Motor neuron (in vitro differentiated cells): ENCODE results near the gene SBF2. TPM values are rescaled to one million over a fixed set of nuclear protein-coding genes. Genes with fewer than 3 reads are reported as not detected.

Experiments
- ATAC-seq, 8 experiments: fragments of 200-7000 bp; cut with Tn5 transposase; replicated peaks in 6 of 8; 2 replicates each; pipeline ENCODE4 v1.8.0; 2021; ENCODE audit warnings: mild to moderate bottlenecking in 8 of 8, moderate library complexity in 8 of 8
- H3K27ac ChIP-seq, 2 donors: fragments of 250-450 bp; sonication (Bioruptor Pico); 2 replicates each; pipeline ENCODE4 v1.9.0; 2021; ENCODE audit warnings: antibody characterized with exemption in 2 of 2, mild to moderate bottlenecking in 2 of 2, moderate library complexity in 1 of 2
- H3K4me1 ChIP-seq, 2 donors: fragments of 250-450 bp; sonication (Bioruptor Pico); replicated peaks in 1 of 2; 2 replicates each; pipeline ENCODE4 v1.6.1; 2021; ENCODE audit warnings: antibody characterized with exemption in 2 of 2, mild to moderate bottlenecking in 2 of 2, moderate library complexity in 1 of 2
- H3K4me3 ChIP-seq, 5 donors: fragments of 250-450 bp; sonication (Bioruptor Pico); 2 replicates each; pipeline ENCODE4 v1.9.0; 2021; ENCODE audit warnings: antibody characterized with exemption in 5 of 5, mild to moderate bottlenecking in 5 of 5, moderate library complexity in 4 of 5
- WGBS, 10 experiments: fragments of 450-650 bp; shearing (Covaris generic); methylation state at CpG; one replicate each; pipeline ENCODE4 v1.0.0; 2022; 5-methylcytosine and 5-hydroxymethylcytosine counted together
- in situ Hi-C, 9 experiments: fragments of 400-800 bp; cut with MboI; loops; one replicate each; pipeline ENCODE4 v1.15.0; 2021; ENCODE audit warnings: low sequenced_read_pairs in 9 of 9, low pct_unique_long_range_greater_than_20kb in 2 of 9; ENCODE audit not compliant: unreplicated experiment in 9 of 9
- total RNA-seq, 8 experiments: library from RNA; unstranded; fragments of 300-600 nt; gene quantifications; 2 replicates each; pipeline versions ENCODE4 v1.2.3 to v1.2.4, GENCODE V29; 2022

The SBF2 gene
- total RNA-seq, 8 experiments from 2014 or later = 31.8 to 66.3 (median 44.6) TPM

GRCh38 chr11:10288881-10289764 is 4.9 kb downstream of the SBF2 start:
- no peak for ATAC-seq
- H3K4me3 ChIP-seq = no peak overlapping the region
- in situ Hi-C loops = loop anchor here in 1 of 9 experiments (25.0 kb wide), 1 partner anchor 527 kb away; no protein-coding TSS in a partner anchor
- no peak overlapping the region for H3K27ac ChIP-seq
- 100% methylated on average over 2 to 8 of the region's 24 CpGs; no CpG with 5 or more reads in 8 of the 10 experiments for WGBS, 10 experiments
- H3K4me1 ChIP-seq = peaks cover 0 to 4% of the 10 kb centered on the region in 2 donors

- in situ Hi-C loops = loop anchor here in 1 of 9 experiments (25.0 kb wide), 1 partner anchor 526 kb away; no protein-coding TSS in a partner anchor
- H3K4me3 ChIP-seq = no peak overlapping the region
- 90 to 100% (median 95%) methylated on average over 1 to 8 of the region's 9 CpGs; no CpG with 5 or more reads in 2 of the 10 experiments for WGBS, 10 experiments
- H3K27ac ChIP-seq = no peak overlapping the region
- no peak for ATAC-seq
- peaks cover 0 to 4% of the 10 kb centered on the region in 2 donors for H3K4me1 ChIP-seq
These were observed 6.0 kb downstream of the SBF2 start for GRCh38 chr11:10287766-10288715.

- no peaks in the 10 kb centered on the region for H3K4me1 ChIP-seq
- no peak overlapping the region for H3K4me3 ChIP-seq
- no peak overlapping the region for H3K27ac ChIP-seq
- in situ Hi-C loops = loop anchor here in 1 of 9 experiments (25.0 kb wide), 1 partner anchor 525 kb away; no protein-coding TSS in a partner anchor
- 58 to 100% (median 100%) methylated on average over 1 to 3 of the region's 3 CpGs; no CpG with 5 or more reads in 2 of the 10 experiments for WGBS, 10 experiments
- no peak for ATAC-seq
These were observed 6.9 kb downstream of the SBF2 start for GRCh38 chr11:10287140-10287539.

GRCh38 chr11:10285148-10285802 is 8.7 kb downstream of the SBF2 start:
- H3K27ac ChIP-seq = no peak overlapping the region
- in situ Hi-C loops = loop anchor here in 1 of 9 experiments (25.0 kb wide), 1 partner anchor 523 kb away; no protein-coding TSS in a partner anchor

GRCh38 chr11:10283991-10284390 is 10.0 kb downstream of the SBF2 start:
- Histone ChIP-seq H3K4me3 (no peak overlapping the region), H3K4me1 (no peaks in the 10 kb centered on the region), H3K27ac (no peak overlapping the region)
- no peak for ATAC-seq
- in situ Hi-C loops = loop anchor here in 1 of 9 experiments (25.0 kb wide), 1 partner anchor 522 kb away; no protein-coding TSS in a partner anchor
- 25 to 100% (median 83%) methylated on average over 1 of the region's 1 CpG; no CpG with 5 or more reads in 4 of the 10 experiments for WGBS, 10 experiments

More at GRCh38 chr11:10285148-10285802, 8.7 kb downstream of the SBF2 start:
- peak in 3 of 8 experiments; percentile 90 to 94 (median 94) for ATAC-seq
- Histone ChIP-seq H3K4me3 (no peak overlapping the region), H3K4me1 (no peaks in the 10 kb centered on the region)
- 60 to 95% (median 90%) methylated on average over 1 to 4 of the region's 4 CpGs; no CpG with 5 or more reads in 2 of the 10 experiments for WGBS, 10 experiments

GRCh38 chr11:10282117-10282516 is 11.9 kb downstream of the SBF2 start:
- Histone ChIP-seq H3K4me3 (no peak overlapping the region), H3K4me1 (no peaks in the 10 kb centered on the region), H3K27ac (no peak overlapping the region)
- no peak for ATAC-seq
- in situ Hi-C loops = loop anchor here in 1 of 9 experiments (25.0 kb wide), 1 partner anchor 520 kb away; no protein-coding TSS in a partner anchor

DNA sequence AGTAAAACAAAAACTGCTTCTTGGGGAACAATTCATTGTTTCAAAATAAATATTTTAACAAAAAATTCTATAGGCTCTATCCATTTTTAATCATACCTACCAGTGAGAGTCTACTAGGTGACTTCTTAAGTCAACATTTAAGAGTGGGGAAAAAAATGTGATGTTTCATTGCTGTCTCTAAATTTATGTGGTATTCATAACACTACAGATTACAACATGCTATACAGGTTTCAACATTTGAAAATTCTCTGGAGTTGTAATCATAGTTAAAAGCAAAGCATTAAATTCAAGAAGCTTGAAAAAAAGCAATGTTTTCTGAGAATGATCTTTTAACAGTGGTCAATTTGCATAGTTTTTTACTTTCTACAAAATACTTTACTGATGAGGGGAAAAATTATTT is 18.3 kb downstream of the SBF2 start:
- in situ Hi-C loops = loop anchor here in 1 of 9 experiments (25.0 kb wide), 1 partner anchor 513 kb away; no protein-coding TSS in a partner anchor
- ATAC-seq = no peak
- H3K27ac ChIP-seq = no peak overlapping the region
- H3K4me1 ChIP-seq = no peaks in the 10 kb centered on the region
- H3K4me3 ChIP-seq = no peak overlapping the region

DNA sequence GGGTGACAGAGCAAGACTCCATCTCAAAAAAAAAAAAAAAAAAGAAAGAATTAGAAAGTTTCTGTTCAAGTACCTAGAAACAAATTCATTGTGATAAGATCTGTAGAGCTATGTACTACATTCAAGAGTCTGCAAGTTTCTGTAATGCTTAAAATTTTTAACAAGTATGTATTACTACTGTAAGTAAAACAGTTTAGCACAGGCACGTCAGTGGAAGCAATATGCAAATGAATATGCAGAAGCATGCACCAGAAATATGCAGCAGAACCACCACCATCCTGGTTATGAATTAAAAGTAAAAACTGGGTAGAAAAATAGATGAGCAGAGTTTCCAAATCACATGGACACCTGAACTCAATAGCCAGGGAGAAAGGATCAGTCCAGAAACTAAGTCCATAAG is 19.3 kb downstream of the SBF2 start:
- peak in 3 of 8 experiments; percentile 85 to 94 (median 93) for ATAC-seq

GRCh38 chr11:10273738-10274137 is 20.3 kb downstream of the SBF2 start:
- H3K4me3 ChIP-seq = no peak overlapping the region
- no peaks in the 10 kb centered on the region for H3K4me1 ChIP-seq
- in situ Hi-C loops = no loop called here
- ATAC-seq = no peak
- H3K27ac ChIP-seq = no peak overlapping the region

More for the DNA sequence above, 19.3 kb downstream of the SBF2 start:
- in situ Hi-C loops = loop anchor here in 1 of 9 experiments (25.0 kb wide), 1 partner anchor 512 kb away; no protein-coding TSS in a partner anchor
- 0 to 100% (median 67%) methylated on average over 1 of the region's 1 CpG; no CpG with 5 or more reads in 1 of the 10 experiments for WGBS, 10 experiments
- no peak overlapping the region for H3K27ac ChIP-seq
- no peak overlapping the region for H3K4me3 ChIP-seq
- no peaks in the 10 kb centered on the region for H3K4me1 ChIP-seq

- in situ Hi-C loops = no loop called here
- WGBS, 10 experiments = 81 to 100% (median 92%) methylated on average over 1 to 5 of the region's 11 CpGs; no CpG with 5 or more reads in 5 of the 10 experiments
- no peak for ATAC-seq
- Histone ChIP-seq H3K27ac (no peak overlapping the region), H3K4me1 (no peaks in the 10 kb centered on the region), H3K4me3 (no peak overlapping the region)
These were observed 21.9 kb downstream of the SBF2 start for GRCh38 chr11:10272132-10272531.

GRCh38 chr11:10268746-10269488 is 25.1 kb downstream of the SBF2 start:
- Histone ChIP-seq H3K4me3 (no peak overlapping the region), H3K4me1 (no peaks in the 10 kb centered on the region), H3K27ac (no peak overlapping the region)
- peak in 2 of 8 experiments; percentile 36 to 60 for ATAC-seq
- WGBS, 10 experiments = 53 to 100% (median 70%) methylated on average over 1 to 5 of the region's 5 CpGs
- in situ Hi-C loops = no loop called here

DNA sequence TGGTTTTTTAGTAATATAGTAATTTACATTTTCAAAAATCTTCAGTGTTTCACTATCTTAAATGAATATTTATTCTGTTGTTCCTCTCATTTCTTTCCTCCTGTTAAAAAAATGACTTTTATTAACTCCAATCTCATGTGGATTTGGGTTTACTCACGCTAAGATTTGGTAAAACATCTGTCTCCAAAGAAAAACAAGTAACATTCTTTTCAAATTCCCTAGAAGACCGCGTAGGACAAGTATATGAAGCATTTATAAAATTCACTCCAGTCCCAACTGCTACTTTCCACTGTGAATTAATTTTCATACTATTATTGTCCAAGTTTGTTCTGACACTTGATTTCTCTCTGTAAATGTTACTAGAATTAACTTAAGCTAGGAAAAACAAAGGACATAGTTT is 26.2 kb downstream of the SBF2 start:
- ATAC-seq = no peak
- in situ Hi-C loops = no loop called here
- no peak overlapping the region for H3K4me3 ChIP-seq
- no peaks in the 10 kb centered on the region for H3K4me1 ChIP-seq
- WGBS, 10 experiments = 43 to 100% (median 88%) methylated on average over 2 to 3 of the region's 3 CpGs
- H3K27ac ChIP-seq = no peak overlapping the region
